NCI-H82 treated with DMSO at 0.1 percent for 48 hours (cell line): ENCODE data around the gene USP53.
"Not testable (repeated sequence)": the region's sequence is repeated elsewhere in the genome, so short reads cannot be mapped to it uniquely, and the experiment has no call there.

Source experiments
- DNase-seq: peaks from one replicate; lab custom pipeline; 2025; ENCODE audit not compliant: unreplicated experiment; lab: John Stamatoyannopoulos, UW

Gene USP53

GRCh38 chr4:119266153-119266552, 53.6 kb downstream of the USP53 start:
- DNase-seq = no peak

GRCh38 chr4:119268466-119268865, 56.0 kb downstream of the USP53 start:
- DNase-seq = no peak

DNA sequence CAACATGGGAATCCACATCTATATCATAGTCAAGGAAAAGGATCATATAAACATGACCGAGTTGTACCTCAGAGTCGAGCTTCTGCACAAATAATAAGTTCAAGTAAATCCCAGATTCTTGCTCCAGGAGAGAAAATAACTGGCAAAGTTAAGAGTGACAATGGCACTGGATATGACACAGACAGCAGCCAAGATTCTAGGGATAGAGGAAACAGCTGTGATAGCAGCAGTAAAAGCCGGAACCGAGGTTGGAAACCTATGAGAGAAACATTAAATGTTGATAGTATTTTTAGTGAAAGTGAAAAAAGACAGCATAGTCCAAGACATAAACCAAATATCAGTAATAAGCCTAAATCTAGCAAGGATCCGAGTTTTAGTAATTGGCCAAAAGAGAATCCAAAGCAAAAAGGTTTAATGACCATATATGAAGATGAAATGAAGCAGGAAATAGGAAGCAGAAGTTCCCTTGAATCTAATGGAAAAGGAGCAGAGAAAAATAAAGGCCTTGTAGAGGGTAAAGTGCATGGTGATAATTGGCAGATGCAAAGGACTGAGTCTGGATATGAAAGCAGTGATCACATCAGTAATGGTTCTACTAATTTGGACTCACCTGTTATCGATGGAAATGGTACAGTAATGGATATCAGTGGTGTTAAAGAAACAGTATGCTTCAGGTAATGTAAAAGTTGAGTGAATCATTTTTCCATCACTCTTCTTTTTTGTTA, 59.0 kb downstream of the USP53 start:
- no peak for DNase-seq

DNA sequence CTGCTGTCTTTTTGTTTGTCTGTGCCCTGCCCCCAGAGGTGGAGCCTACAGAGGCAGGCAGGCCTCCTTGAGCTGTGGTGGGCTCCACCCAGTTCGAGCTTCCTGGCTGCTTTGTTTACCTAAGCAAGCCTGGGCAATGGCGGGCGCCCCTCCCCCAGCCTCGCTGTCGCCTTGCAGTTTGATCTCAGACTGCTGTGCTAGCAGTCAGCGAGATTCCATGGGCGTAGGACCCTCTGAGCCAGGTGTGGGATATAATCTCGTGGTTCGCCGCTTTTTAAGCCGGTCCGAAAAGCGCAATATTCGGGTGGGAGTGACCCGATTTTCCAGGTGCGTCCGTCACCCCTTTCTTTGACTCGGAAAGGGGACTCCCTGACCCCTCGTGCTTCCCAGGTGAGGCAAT, 67.0 kb downstream of the USP53 start:
- not testable (repeated sequence) for DNase-seq

DNA sequence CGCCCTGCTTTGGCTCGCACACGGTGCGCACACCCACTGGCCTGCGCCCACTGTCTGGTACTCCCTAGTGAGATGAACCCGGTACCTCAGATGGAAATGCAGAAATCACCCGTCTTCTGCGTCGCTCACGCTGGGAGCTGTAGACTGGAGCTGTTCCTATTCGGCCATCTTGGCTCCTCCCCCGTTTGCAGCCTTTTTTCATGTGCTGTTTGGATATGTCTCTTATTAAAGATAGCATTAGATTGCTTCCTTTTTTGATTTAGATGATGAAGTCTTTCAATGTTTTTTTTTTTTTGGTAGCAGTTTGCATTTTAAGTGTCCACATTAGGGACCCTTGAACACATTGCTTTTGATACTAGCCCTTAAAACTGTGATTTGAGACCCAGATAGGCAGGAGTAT, 67.4 kb downstream of the USP53 start:
- not testable (repeated sequence) for DNase-seq

DNA sequence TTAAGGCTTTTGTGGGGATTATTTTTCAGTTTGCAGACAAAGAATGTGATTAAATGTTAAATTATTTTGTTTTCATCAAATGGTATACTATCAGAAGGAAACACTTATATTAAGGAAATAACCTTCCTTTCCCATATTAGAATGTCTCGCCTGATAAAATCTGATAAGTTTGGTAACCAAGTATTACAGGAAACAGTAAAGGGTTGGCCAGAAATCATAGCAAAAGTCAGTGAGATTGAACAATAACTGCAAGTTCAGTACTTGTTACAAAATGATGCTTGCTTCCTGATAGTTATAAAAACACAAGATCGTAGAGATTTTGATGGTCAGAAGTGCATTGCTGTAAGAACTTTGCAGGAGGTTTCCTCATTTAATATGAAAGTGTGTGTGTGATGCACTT, 68.9 kb downstream of the USP53 start:
- DNase-seq = no peak

- no peak for DNase-seq
Measured at GRCh38 chr4:119284876-119285780, 72.6 kb downstream of the USP53 start.

DNA sequence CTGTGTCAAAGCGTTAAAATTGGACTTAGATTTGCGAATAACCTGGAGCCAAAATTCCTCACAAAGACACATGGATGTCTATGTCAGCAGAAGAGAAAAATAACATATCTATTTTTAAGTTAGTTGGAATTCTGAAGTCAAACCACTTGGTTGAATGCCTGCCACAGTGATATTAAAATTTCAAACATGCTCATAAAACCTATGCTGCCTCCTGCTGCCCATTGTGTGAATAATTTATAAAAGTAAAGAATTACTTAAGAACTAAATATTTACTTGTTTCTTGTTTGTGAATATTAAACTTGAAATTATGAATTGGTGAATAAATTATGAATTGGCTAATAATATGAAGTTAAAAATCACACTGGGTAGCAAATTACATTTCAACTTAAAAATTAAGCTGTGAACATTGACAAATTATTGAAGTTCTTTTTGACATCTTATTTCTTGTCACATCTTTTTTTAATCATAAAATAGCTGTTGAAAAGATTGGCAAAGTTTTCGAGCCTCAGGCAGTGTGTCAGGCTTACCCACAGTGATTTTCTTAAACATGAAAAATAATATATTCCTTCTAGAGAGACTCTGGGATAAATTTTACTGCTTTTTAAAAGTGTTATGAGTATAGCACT, 74.0 kb downstream of the USP53 start:
- DNase-seq = no peak

DNA sequence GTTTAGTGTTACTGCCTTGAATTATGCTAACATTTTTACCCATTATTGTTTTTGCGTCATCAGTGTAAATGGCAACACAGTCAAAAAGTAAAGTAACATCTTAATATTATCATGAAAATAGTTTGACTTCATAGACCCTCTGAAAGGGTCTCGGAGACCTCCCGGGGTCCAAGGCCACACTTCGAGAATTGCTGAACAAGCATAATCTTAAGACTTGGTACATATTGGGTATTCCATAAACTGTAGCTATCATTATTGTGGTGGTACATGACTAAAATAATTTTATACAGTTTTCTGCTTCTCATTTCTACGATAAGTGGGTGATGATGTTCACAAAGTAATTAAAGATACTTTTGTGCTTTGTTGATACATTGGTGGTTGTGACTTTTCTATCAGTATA, 76.8 kb downstream of the USP53 start:
- no peak for DNase-seq

GRCh38 chr4:119290598-119290997, 78.1 kb downstream of the USP53 start:
- DNase-seq = no peak

DNA sequence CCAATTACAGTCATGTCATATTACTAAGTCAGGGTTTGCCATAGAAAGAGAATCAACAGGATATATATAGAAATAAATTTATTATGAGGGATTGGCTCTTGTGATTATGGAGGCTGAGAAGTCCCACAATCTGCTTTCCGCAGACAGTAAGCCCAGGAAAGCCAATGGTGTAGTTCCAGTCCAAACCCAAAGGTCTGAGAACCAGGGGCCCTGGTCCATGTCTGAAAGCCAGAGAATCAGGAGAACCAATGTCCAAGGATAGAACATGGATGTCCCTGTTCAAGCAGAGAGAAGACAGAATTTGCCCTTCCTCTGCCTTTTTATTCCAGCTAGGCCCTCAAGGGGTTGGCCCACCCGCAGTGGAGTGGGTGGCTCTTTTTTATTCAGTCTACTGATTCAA, 83.8 kb downstream of the USP53 start:
- DNase-seq = no peak

DNA sequence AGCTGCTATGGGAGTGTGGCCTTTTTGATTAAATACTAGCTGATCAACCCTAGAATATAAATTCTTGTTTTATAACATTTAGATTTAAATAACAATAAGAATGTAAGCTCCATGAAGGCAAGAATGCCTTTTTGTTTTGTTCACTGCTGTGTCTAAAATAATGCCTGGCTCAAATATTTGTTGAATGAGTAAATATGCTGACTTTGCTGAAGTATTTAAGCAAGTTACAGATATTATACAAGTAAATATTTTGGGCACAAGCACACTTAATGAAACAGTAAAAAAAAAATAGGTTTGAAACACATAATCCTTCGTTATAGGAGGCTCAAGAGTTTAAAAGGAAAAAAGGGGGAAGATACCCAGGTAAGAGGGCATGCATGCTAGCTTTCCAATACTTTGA, 85.3 kb downstream of the USP53 start:
- no peak for DNase-seq

GRCh38 chr4:119299260-119299671, 86.8 kb downstream of the USP53 start:
- no peak for DNase-seq

- DNase-seq = no peak
Measured at GRCh38 chr4:119299741-119300100, 87.2 kb downstream of the USP53 start.

GRCh38 chr4:119300101-119300978, 87.8 kb downstream of the USP53 start:
- DNase-seq = no peak

DNA sequence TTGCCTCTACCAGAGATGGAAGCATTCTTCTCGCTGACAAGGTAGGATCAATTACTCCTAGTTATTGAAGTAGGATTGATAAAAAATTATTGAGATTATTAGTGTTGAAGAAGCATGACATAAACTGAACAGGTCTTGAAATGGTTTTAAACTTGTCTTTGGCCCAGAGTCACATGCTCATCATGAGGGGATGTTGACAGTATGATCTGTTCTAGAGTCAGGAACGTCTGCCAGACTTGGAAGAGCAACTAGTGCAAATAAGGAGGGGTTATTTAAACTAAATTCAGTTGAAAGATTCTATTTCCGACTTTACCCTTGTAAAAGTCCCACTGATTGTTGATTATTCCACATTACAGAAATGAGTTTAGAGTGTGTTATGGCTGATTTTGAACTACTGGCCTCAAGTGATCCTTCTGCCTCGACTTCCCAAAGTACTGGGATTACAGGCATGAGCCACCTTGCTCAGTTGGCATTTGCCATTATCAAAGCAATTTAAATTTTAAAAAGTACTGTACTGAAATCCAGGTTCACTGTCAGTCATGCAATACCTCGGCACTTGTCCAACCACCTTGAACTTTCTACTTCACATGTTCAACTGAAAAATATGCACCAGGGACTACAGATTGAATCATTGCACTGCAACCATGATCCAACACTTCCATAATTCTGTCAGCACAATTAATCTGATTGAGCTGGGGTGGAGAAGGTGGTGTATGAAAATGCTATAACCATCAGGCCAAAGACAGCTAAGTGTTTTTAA, 89.7 kb downstream of the USP53 start:
- no peak for DNase-seq

DNA sequence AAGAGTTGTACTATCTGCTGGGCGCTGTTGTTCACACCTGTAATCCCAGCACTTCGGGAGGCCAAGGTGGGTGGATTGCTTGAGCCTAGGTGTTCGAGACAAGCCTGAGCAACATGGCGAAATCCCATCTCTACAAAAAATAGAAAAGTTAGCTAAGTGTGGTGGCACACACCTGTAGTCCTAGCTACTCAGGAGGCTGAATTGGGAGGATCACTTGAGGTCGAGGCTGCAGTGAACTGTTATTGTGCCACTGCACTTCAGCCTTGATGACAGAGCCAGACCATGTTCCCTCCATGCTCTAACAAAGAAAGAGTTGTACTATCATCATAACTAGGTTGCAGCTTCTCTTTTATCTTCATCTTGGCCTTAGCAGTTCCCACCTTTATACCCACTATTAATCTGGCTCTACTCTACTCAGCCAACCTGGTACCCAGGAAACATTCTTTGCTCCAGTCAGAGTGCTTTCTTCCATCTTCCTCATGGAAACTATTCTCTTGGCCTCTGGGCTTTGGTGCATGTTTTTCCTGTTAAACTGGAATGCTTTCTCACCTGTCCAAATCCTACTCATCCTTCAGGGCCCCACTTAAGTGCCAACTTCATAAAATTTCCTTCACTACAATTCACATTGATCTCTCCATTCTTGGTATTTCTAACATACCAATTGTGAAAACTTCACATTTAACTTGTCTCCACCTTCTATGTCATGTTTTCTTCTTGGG, 91.2 kb downstream of the USP53 start:
- DNase-seq = no peak

GRCh38 chr4:119304431-119304830, 91.9 kb downstream of the USP53 start:
- DNase-seq = no peak

GRCh38 chr4:119307606-119308005, 95.1 kb downstream of the USP53 start:
- no peak for DNase-seq

DNA sequence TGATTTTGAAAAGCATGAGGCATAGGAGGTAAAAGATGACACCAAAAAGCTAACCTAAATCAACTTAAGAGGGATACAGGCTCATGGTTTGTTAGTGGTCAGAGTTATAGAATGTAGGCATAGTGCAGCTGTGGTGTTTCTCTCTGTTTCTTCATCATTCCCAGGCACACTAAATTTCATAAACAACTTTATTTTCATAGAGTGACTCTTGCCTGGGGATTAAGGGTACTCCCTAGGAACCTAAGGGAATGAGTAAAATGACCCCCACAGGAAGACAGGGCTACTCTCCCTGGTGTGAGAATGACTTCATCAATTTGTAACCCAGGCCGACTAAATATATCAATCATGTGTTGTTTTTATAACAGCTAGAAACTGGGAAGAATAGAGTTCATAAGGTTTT, 98.3 kb downstream of the USP53 start:
- DNase-seq = no peak
